Right lobe of liver (tissue), 6 donors: Measurements from ENCODE around the gene TNFRSF19. TPM values are rescaled to one million over a fixed set of nuclear protein-coding genes. Genes with fewer than 3 reads are reported as not detected.

ENCODE experiments used
- ATAC-seq, 4 donors: fragments of 200-7000 bp; cut with Tn5 transposase; one replicate each; pipeline ENCODE4 v1.9.1; 2020; ENCODE audit warnings: mild to moderate bottlenecking in 4 of 4, moderate library complexity in 4 of 4
- DNase-seq, 3 donors: peaks; one replicate each; pipeline ENCODE4 v3.0.0-alpha.2; 2020
- H3K27ac ChIP-seq, 3 donors: fragments of 200-600 bp; one replicate each; pipeline ENCODE4 v1.8.0; 2022
- H3K27me3 ChIP-seq, 2 donors: fragments of 200-600 bp; one replicate each; pipeline ENCODE4 v1.8.0; 2022
- H3K36me3 ChIP-seq, 4 donors: fragments of 200-600 bp; sonication (generic) in 1 of 4; one replicate each; pipeline versions ENCODE4 v1.5.1 to v1.8.0; 2017 to 2022; ENCODE audit warnings: control low read depth in 1 of 4
- H3K4me1 ChIP-seq, 4 donors: fragments of 200-600 bp; sonication (generic) in 1 of 4; one replicate each; pipeline versions ENCODE4 v1.5.1 to v1.8.0; 2017 to 2022; ENCODE audit warnings: control low read depth in 1 of 4
- H3K4me3 ChIP-seq, 3 donors: fragments of 200-600 bp; one replicate each; pipeline ENCODE4 v1.8.0; 2022
- H3K9me3 ChIP-seq, 4 donors: fragments of 200-600 bp; sonication (generic) in 1 of 4; one replicate each; pipeline versions ENCODE4 v1.5.1 to v1.8.0; 2017 to 2022; ENCODE audit warnings: control low read depth in 1 of 4
- CTCF ChIP-seq, 4 donors: fragments of 200-600 bp in 3 of 4; fragments of 450-650 bp in 1 of 4; IDR thresholded peaks; one replicate each; pipeline versions ENCODE4 v1.5.1 to v1.8.0; 2016 to 2022; ENCODE audit warnings: antibody characterized with exemption in 4 of 4, mild to moderate bottlenecking in 2 of 4
- POLR2A ChIP-seq: fragments of 450-650 bp; IDR thresholded peaks from one replicate; pipeline ENCODE4 v1.6.1; 2017; ENCODE audit warnings: antibody characterized with exemption, mild to moderate bottlenecking
- WGBS: methylation state at CpG from one replicate; pipeline ENCODE4 v1.1.6; 2018; ENCODE audit warnings: low coverage, low lambda C conversion rate; ENCODE audit not compliant: insufficient coverage; ENCODE audit errors: missing lambda C conversion rate; 5-methylcytosine and 5-hydroxymethylcytosine counted together
- intact Hi-C, 2 donors: fragments of 100-400 bp; cut with DNase I; formaldehyde crosslinking; loops; one replicate each; pipeline versions ENCODE4 v1.11.2 to v1.14.1; 2022
- total RNA-seq, 6 experiments: library from RNA; depleted of rRNA in 2 of 6; stranded (reverse); fragments of >200 nt in 2 of 6; fragmentation: NEBNext Ultra II Directional in 3 of 6; extraction: Animal tissue kit (Norgen Biotek cat#: 25700) in 3 of 6; gene quantifications; one replicate each; pipeline versions ENCODE4 v1.1.0 to v1.2.4, GENCODE V29; 2016 to 2023
- donor health status: DM: no; HTN: yes; CAD: no.
- donor health status: DM: no; HTN: no; CAD: no.
- donor health status: DM: no; HTN: no; CAD: no.
- donor health status: DM: no; HTN: yes; CAD: no.
- donor health status: DM: no; HTN: yes; CAD: no.

TNFRSF19 gene
- total RNA-seq, 6 experiments from 2014 or later = 0.06 to 0.37 (median 0.29) TPM; not detected in 1

- WGBS = 69% methylated on average over 4 of the region's 4 CpGs
- intact Hi-C loops = no loop called here
- H3K4me1 ChIP-seq = no peaks in the 10 kb centered on the region
- no peak overlapping the region for H3K4me3 ChIP-seq
- no peaks in the 10 kb centered on the region for H3K27me3 ChIP-seq
- no peaks in the 10 kb centered on the region for H3K9me3 ChIP-seq
- no peak for DNase-seq
- H3K36me3 ChIP-seq = no peaks in the 10 kb centered on the region
- H3K27ac ChIP-seq = no peak overlapping the region
- TF ChIP-seq CTCF (IDR thresholded peaks at IDR 0.05) (no peak), POLR2A (no peak)
- no peak for ATAC-seq
Measured at GRCh38 chr13:23643338-23644125, 73.3 kb downstream of the TNFRSF19 start.

- no peak overlapping the region for H3K27ac ChIP-seq
- intact Hi-C loops = no loop called here
- H3K36me3 ChIP-seq = no peaks in the 10 kb centered on the region
- H3K4me1 ChIP-seq = no peaks in the 10 kb centered on the region
- no peaks in the 10 kb centered on the region for H3K9me3 ChIP-seq
- TF ChIP-seq CTCF (IDR thresholded peaks at IDR 0.05) (no peak), POLR2A (no peak)
- no peak overlapping the region for H3K4me3 ChIP-seq
- H3K27me3 ChIP-seq = no peaks in the 10 kb centered on the region
- DNase-seq = no peak
- ATAC-seq = no peak
- WGBS = 33% methylated on average over 1 of the region's 2 CpGs
Measured at GRCh38 chr13:23644126-23644419, 73.9 kb downstream of the TNFRSF19 start.

DNA sequence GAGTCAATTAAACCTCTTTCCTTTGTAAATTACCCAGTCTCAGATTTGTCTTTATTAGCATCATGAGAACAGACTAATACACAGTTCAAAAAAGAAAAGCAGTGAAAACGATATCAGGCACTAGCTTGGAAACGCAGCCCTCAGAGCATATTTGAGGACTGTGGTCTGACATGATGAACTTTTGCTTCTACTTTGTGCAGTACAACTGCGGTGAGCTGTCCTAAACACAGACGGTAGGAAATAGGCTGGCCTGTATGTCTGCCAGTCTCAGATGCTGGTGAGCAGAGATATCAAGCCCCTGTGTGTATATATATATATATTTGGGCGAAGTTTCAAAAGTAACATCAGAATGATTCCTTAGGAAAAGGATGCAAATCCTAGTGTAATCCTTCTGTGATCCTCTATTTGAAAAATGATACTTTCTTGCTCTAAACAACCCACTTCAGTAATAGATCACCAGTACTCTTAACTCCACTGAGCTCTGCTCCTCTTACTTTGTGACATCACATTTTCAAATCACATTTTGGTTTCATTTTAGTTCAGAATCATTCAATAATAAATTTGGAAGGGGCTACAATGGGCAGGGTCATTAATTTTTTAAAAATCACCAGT is 74.4 kb downstream of the TNFRSF19 start:
- H3K36me3 ChIP-seq = no peaks in the 10 kb centered on the region
- WGBS = 83% methylated on average over 5 of the region's 5 CpGs
- intact Hi-C loops = no loop called here
- H3K27me3 ChIP-seq = no peaks in the 10 kb centered on the region
- no peak overlapping the region for H3K4me3 ChIP-seq
- no peak for ATAC-seq
- no peaks in the 10 kb centered on the region for H3K9me3 ChIP-seq
- H3K4me1 ChIP-seq = no peaks in the 10 kb centered on the region
- TF ChIP-seq POLR2A = no peak
- no peak for TF ChIP-seq CTCF (IDR thresholded peaks at IDR 0.05)
- DNase-seq = no peak
- H3K27ac ChIP-seq = no peak overlapping the region

DNA sequence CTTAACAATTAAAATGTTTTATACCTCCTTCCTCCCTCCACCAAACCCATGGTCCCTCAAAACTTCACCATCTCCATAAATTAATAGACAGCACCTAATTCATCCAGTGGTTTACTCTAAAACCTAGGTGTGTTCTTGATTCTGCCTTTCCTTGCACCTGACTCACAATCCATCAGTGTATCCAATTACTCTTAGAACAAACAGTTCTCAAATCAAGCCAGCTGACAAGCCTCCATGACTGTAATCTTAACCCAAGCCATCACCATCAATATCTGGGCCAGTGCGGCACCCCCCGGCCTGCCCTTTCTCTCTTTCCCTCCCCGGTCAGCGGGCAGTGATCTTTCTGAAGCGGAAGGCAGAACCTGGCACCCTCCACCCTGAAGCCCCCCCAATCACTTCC is 75.6 kb downstream of the TNFRSF19 start:
- Histone ChIP-seq H3K27me3 (no peaks in the 10 kb centered on the region), H3K4me3 (no peak overlapping the region), H3K9me3 (no peaks in the 10 kb centered on the region), H3K36me3 (no peaks in the 10 kb centered on the region), H3K4me1 (no peaks in the 10 kb centered on the region), H3K27ac (no peak overlapping the region)
- intact Hi-C loops = no loop called here
- TF ChIP-seq POLR2A = no peak
- no peak for TF ChIP-seq CTCF (IDR thresholded peaks at IDR 0.05)
- ATAC-seq = no peak
- 86% methylated on average over 5 of the region's 5 CpGs for WGBS
- DNase-seq = no peak
